NCI-H524 treated with DMSO at 0.1 percent for 48 hours (cell line): Measurements from ENCODE around the gene HDC.

Source experiments
- DNase-seq: peaks from one replicate; lab custom pipeline; 2025; lab: John Stamatoyannopoulos, UW

Gene HDC

DNA sequence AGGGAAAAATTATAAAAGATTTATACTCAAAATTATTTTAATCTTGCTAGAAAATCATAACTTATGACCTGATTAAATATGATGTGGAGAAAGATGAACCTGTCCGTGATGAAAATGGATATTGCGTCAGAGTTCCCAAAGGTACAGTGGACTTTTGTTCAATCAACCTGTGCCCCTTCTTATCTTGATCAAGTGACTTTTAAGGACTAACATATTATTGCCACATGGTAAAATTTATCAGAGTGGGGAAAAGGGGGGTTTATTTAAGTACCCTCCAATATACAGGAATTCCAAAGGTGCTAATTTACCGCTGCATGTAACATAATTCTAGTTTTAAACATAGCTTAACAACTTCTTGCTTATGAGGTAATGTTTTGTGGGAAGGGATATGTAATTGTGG is 39.6 kb downstream of the HDC start:
- DNase-seq = no peak

GRCh38 chr15:50225057-50225456 is 40.5 kb downstream of the HDC start:
- no peak for DNase-seq

DNA sequence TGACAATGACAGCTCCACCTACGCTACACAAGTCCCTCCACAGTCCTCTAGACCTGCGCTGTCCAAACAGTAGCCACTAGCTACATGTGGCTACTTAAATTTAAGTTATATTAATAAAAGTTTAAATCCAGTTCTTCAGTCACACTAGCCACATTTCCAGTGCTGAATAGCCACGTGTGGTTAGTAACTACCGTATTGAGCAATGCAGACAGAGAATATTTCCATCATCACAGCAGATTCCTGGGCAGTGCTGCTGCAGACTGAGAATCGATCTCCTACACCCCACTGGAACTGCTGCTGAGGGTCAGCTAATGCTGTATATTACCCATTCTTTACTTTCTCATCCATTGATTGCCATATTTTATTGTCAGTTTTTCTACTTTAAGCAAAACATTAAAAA is 40.9 kb downstream of the HDC start:
- DNase-seq = no peak

DNA sequence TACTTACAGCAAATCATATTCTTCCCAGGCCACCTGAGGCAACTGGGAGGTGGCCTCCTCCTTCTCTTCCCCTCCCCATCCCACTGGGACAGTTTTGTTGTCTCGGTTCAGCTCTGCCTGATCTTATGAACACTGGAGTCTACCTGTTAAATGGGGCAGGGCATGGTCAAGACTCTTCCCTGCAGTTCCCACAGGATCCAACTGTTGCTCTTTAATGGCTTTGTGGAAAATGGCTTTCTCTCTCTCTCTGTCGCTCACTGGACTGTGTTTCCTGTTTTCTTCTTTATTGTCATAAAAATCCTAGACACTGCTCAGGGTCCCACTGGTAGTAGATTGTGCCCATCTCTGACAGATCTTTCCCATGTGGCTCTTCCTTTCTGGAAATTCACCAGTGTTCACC is 43.3 kb downstream of the HDC start:
- no peak for DNase-seq

- DNase-seq = no peak
Observed at GRCh38 chr15:50219820-50220219, 45.7 kb downstream of the HDC start.

DNA sequence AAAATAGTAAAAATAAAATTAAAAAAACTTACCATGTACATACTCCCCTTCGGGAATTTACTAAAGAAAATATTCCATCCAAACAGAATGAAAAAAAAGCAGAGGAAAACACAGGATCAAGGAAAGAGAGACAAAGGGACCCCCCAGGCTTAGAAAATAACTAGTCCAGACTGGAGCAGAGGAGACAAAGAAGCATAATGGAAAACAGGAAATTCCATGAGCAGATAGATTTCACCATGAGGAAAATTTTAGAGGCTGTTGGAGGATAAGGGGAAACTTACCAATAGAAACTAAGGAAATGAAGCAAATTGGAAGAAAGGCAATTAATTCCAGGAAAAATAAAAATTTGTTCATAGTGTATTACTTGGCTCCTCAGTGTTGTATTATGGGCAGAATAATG is 46.8 kb downstream of the HDC start:
- DNase-seq = no peak

DNA sequence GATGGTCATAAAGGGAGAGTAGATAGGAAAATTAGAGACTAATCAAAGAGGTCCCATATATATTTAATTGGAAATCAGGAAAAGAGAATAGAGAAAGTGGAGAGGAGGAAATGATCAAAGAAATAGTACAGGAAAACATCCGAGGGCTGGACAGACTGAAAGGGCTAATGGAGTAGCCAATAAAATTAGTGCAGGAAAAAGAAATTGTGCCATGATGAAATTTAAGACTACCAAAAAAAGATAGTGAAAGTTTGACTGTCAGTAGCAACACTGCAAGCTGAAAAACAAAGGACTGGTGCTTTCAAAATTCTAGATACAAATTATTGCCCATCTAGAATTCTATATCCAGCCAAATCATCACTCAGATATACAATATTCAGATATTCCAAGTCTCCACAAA is 47.2 kb downstream of the HDC start:
- no peak for DNase-seq

- DNase-seq = no peak
Observed at GRCh38 chr15:50210462-50211157, 54.9 kb downstream of the HDC start.

DNA sequence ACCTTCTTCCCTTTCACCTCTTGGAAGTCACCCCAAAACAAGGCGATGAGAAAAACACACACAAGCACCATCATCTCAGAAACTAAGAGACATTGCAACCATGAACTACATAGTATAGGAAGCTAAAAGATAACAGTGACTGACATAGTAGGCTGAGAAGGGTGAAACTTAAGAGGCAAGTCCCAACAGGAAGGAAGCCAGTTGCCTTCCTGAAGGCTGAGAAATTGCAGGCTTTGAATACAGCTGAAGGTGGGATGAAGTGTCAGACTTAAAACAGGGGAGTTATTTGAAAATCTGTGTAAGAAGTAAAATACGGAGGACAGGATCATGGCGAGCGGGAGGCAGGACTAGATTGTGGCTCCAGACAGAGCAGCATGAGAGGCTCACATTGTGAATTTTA is 55.7 kb downstream of the HDC start:
- DNase-seq = no peak

GRCh38 chr15:50206020-50206419 is 59.5 kb downstream of the HDC start:
- no peak for DNase-seq

GRCh38 chr15:50202003-50202402 is 63.5 kb downstream of the HDC start:
- DNase-seq = no peak

DNA sequence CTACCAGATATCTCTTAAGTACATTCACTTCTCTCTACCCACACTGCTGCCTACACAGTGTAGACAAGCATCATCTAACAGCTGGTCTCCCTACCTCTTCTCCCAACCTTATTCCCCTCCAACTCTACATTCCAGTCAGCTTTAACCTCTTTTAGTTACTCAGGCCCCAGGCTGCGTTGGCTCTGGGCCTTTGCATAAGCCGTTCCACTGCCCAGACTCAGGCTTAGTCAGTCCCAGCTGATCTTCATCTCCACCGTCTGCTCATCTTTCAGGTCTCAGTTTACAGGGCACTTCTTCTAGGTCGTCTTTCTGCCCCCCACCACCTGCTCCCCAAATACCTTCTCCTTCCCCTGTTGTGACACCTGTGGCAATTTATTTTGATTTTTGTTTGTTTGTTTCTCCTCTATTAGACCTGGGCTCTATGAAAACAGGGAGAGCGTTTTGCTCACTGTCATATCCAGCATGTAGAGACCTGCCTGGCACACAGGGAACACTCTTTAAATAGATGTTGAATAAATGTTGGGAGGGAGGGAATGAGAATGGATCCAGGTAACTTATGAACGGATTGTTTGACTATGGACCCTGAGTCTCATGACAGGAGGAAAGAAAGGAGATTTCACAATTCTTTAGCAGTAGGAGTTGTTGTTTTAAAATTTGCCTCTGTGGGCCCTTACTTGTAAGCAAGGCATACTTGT is 72.5 kb downstream of the HDC start:
- no peak for DNase-seq

DNA sequence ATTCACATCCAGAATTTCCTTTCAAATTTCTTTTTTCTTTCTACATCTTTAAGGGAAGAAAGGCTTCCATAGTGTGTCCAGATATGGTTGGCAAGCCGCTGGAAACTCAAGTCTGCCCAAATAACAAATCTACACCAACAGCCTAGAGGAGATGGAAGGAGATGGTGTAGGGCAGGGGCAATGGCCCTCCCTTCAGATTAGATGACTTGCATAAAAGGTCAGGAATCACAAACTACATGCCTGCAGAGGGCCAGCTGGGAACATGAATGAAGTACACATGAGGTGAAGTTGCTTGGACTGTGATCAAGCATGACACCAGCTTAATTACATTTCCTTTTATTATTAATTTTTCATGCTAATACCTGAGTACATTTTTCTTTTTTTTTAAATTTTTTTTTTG is 73.4 kb downstream of the HDC start:
- no peak for DNase-seq
